Measurements from ENCODE around the gene C6orf89. TPM values are rescaled to one million over a fixed set of nuclear protein-coding genes. Genes with fewer than 3 reads are reported as not detected.

The C6orf89 gene
- total RNA-seq, 1 experiment from 2014 or later = 11.8 TPM

DNA sequence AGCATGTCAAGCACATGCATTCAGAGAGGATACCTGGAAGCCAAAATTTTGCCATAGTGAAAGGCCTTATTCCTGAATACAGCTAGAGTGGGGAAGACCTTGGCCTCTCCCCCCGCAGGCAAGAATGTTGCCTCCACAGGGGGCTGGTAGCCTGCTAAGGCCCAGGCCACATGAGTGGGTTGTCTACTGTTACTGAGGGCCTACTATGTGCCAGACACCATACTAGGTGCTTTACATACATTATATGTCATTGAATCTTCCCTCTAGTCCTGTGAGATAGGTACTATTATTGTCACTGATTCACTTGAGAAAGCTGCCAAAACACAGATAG is 68.1 kb downstream of the C6orf89 start:
- Histone ChIP-seq H3K4me1 (ENCODE audit: insufficient read depth, low read length) (peaks cover 4% of the 10 kb centered on the region), H2BK5ac (ENCODE audit: insufficient read length, low read length) (no peak overlapping the region), H2BK20ac (ENCODE audit: low read depth, low read length, poor library complexity, severe bottlenecking) (no peak overlapping the region), H3K79me2 (ENCODE audit: insufficient read depth, low read length) (no peaks in the 10 kb centered on the region), H2AK5ac (ENCODE audit: insufficient read length, low read length) (no peak overlapping the region), H3K23ac (ENCODE audit: insufficient read length, low read depth, low read length) (no peak overlapping the region), H4K20me1 (ENCODE audit: control insufficient read depth, insufficient read depth, insufficient read length) (no peaks in the 10 kb centered on the region), H3K14ac (ENCODE audit: insufficient read depth, low read length) (no peak overlapping the region), H3K27me3 (ENCODE audit: insufficient read depth, low read length) (no peaks in the 10 kb centered on the region), H4K8ac (replicated peaks; ENCODE audit: insufficient read length, low read depth, low read length) (no peak overlapping the region), H3K79me1 (ENCODE audit: insufficient read depth, low read depth, low read length, poor library complexity, severe bottlenecking) (no peaks in the 10 kb centered on the region), H3K4ac (ENCODE audit: low read depth, low read length) (no peak overlapping the region), H2BK120ac (ENCODE audit: low read depth, low read length, poor library complexity, severe bottlenecking) (no peak overlapping the region), H3K9me3 (ENCODE audit: control insufficient read depth, low read depth, low read length) (no peaks in the 10 kb centered on the region), H4K91ac (ENCODE audit: insufficient read length, low read depth, low read length) (no peak overlapping the region), H4K5ac (ENCODE audit: insufficient read length, low read depth, low read length) (no peak overlapping the region), H3T11ph (ENCODE audit: low read length) (no peak overlapping the region), H2BK12ac (ENCODE audit: insufficient read length, low read depth, low read length) (no peak overlapping the region), H3K4me2 (ENCODE audit: insufficient read depth, insufficient read length, low read length) (no peak overlapping the region), H2BK15ac (ENCODE audit: low read depth, low read length) (no peak overlapping the region), H3K18ac (ENCODE audit: insufficient read length, low read depth, low read length) (no peak overlapping the region), H3K9ac (ENCODE audit: extremely low read depth, insufficient read length, low read length) (no peak overlapping the region), H3K27ac (ENCODE audit: insufficient read length, low read depth, low read length) (no peak overlapping the region), H3K23me2 (ENCODE audit: insufficient read length, low read depth, low read length, poor library complexity, severe bottlenecking) (no peaks in the 10 kb centered on the region), H3K56ac (ENCODE audit: insufficient read length, low read depth, low read length) (no peak overlapping the region), H2AFZ (ENCODE audit: low read length) (no peak overlapping the region)
- no peaks in the 10 kb centered on the region for H3K27me3 Mint-ChIP-seq (ENCODE audit: low read depth)
- TF ChIP-seq, protein P1, sequence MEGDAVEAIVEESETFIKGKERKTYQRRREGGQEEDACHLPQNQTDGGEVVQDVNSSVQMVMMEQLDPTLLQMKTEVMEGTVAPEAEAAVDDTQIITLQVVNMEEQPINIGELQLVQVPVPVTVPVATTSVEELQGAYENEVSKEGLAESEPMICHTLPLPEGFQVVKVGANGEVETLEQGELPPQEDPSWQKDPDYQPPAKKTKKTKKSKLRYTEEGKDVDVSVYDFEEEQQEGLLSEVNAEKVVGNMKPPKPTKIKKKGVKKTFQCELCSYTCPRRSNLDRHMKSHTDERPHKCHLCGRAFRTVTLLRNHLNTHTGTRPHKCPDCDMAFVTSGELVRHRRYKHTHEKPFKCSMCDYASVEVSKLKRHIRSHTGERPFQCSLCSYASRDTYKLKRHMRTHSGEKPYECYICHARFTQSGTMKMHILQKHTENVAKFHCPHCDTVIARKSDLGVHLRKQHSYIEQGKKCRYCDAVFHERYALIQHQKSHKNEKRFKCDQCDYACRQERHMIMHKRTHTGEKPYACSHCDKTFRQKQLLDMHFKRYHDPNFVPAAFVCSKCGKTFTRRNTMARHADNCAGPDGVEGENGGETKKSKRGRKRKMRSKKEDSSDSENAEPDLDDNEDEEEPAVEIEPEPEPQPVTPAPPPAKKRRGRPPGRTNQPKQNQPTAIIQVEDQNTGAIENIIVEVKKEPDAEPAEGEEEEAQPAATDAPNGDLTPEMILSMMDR (conservative IDR thresholded peaks at IDR 0.05) = no peak
- H3K9me3 Mint-ChIP-seq = no peaks in the 10 kb centered on the region
- no peak overlapping the region for H3K4me3 Mint-ChIP-seq
- no CpG with 5 or more reads among the region's 1 CpG for WGBS (ENCODE audit: extremely low coverage, insufficient read length, low lambda C conversion rate)
- peaks cover 17 to 18% of the 10 kb centered on the region in 2 experiments for H3K4me1 Mint-ChIP-seq
- DNase-seq = no peak
- H3K36me3 Mint-ChIP-seq (ENCODE audit: insufficient read depth in 1 of 3, low read depth in 3 of 3) = no peaks in the 10 kb centered on the region
- no peak overlapping the region for H3K27ac Mint-ChIP-seq

Data from H9 (cell line).